ENCODE data around the gene FARP1.
"Not testable (repeated sequence)": the region's sequence is repeated elsewhere in the genome, so short reads cannot be mapped to it uniquely, and the experiment has no call there.

Gene FARP1

GRCh38 chr13:98228661-98229341 is 85.9 kb downstream of the FARP1 start:
- H3K79me2 ChIP-seq (ENCODE audit: control insufficient read depth, low read length) = no peaks in the 10 kb centered on the region
- no peaks in the 10 kb centered on the region for H3K27me3 ChIP-seq (ENCODE audit: control insufficient read depth, low read length)

GRCh38 chr13:98230762-98231161 is 87.9 kb downstream of the FARP1 start:
- not testable (repeated sequence) for H3K27ac ChIP-seq (ENCODE audit: low read depth, low read length); H3K36me3 ChIP-seq (ENCODE audit: control insufficient read depth, low read length); H4K20me1 ChIP-seq (ENCODE audit: control insufficient read depth, insufficient read depth, low read depth, low read length); H3K9me2 ChIP-seq (replicated peaks; ENCODE audit: control insufficient read depth, low read length); H3K79me2 ChIP-seq (ENCODE audit: control insufficient read depth, low read length); H3K27me3 ChIP-seq (ENCODE audit: control insufficient read depth, low read length); H3K4me3 ChIP-seq (ENCODE audit: low read length); H3K4me2 ChIP-seq (ENCODE audit: low read length); H3F3A ChIP-seq (ENCODE audit: control insufficient read depth, insufficient read depth); H3K9me3 ChIP-seq (ENCODE audit: control insufficient read depth, insufficient read depth, low read length); H3K4me1 ChIP-seq (ENCODE audit: control insufficient read depth, low read length)

More at GRCh38 chr13:98228661-98229341, 85.9 kb downstream of the FARP1 start:
- Histone ChIP-seq H3F3A (ENCODE audit: control insufficient read depth, insufficient read depth) (no peaks in the 10 kb centered on the region), H3K36me3 (ENCODE audit: control insufficient read depth, low read length) (no peaks in the 10 kb centered on the region), H3K9me2 (replicated peaks; ENCODE audit: control insufficient read depth, low read length) (no peaks in the 10 kb centered on the region), H4K20me1 (ENCODE audit: control insufficient read depth, insufficient read depth, low read depth, low read length) (no peaks in the 10 kb centered on the region), H3K9me3 (ENCODE audit: control insufficient read depth, insufficient read depth, low read length) (no peaks in the 10 kb centered on the region), H3K4me3 (ENCODE audit: low read length) (no peak overlapping the region), H3K4me1 (ENCODE audit: control insufficient read depth, low read length) (no peaks in the 10 kb centered on the region), H3K27ac (ENCODE audit: low read depth, low read length) (no peak overlapping the region), H3K4me2 (ENCODE audit: low read length) (no peak overlapping the region)
- TF ChIP-seq EZH2phosphoT487 (IDR thresholded peaks at IDR 0.05; ENCODE audit: borderline replicate concordance, low read length) (no peak), CTCF (IDR thresholded peaks at IDR 0.05; ENCODE audit: low read depth, low read length, poor library complexity, severe bottlenecking) (no peak)

- Histone ChIP-seq H3K27ac (ENCODE audit: low read depth, low read length) (no peak overlapping the region), H3K4me2 (ENCODE audit: low read length) (no peak overlapping the region), H3K36me3 (ENCODE audit: control insufficient read depth, low read length) (no peaks in the 10 kb centered on the region), H3K9me2 (replicated peaks; ENCODE audit: control insufficient read depth, low read length) (no peaks in the 10 kb centered on the region), H4K20me1 (ENCODE audit: control insufficient read depth, insufficient read depth, low read depth, low read length) (no peaks in the 10 kb centered on the region), H3F3A (ENCODE audit: control insufficient read depth, insufficient read depth) (no peaks in the 10 kb centered on the region), H3K4me1 (ENCODE audit: control insufficient read depth, low read length) (no peaks in the 10 kb centered on the region), H3K27me3 (ENCODE audit: control insufficient read depth, low read length) (no peaks in the 10 kb centered on the region), H3K4me3 (ENCODE audit: low read length) (no peak overlapping the region), H3K9me3 (ENCODE audit: control insufficient read depth, insufficient read depth, low read length) (no peaks in the 10 kb centered on the region), H3K79me2 (ENCODE audit: control insufficient read depth, low read length) (no peaks in the 10 kb centered on the region)
- no peak for TF ChIP-seq EZH2phosphoT487 (IDR thresholded peaks at IDR 0.05; ENCODE audit: borderline replicate concordance, low read length)
- TF ChIP-seq CTCF (IDR thresholded peaks at IDR 0.05; ENCODE audit: low read depth, low read length, poor library complexity, severe bottlenecking) = no peak
Measured at GRCh38 chr13:98232456-98232855, 89.6 kb downstream of the FARP1 start.

- TF ChIP-seq CTCF (IDR thresholded peaks at IDR 0.05; ENCODE audit: low read depth, low read length, poor library complexity, severe bottlenecking) = no peak
- no peak for TF ChIP-seq EZH2phosphoT487 (IDR thresholded peaks at IDR 0.05; ENCODE audit: borderline replicate concordance, low read length)
- Histone ChIP-seq H3K9me2 (replicated peaks; ENCODE audit: control insufficient read depth, low read length) (no peaks in the 10 kb centered on the region), H3F3A (ENCODE audit: control insufficient read depth, insufficient read depth) (no peaks in the 10 kb centered on the region), H3K27me3 (ENCODE audit: control insufficient read depth, low read length) (no peaks in the 10 kb centered on the region), H3K4me2 (ENCODE audit: low read length) (no peak overlapping the region), H3K9me3 (ENCODE audit: control insufficient read depth, insufficient read depth, low read length) (no peaks in the 10 kb centered on the region), H3K36me3 (ENCODE audit: control insufficient read depth, low read length) (no peaks in the 10 kb centered on the region), H3K4me1 (ENCODE audit: control insufficient read depth, low read length) (no peaks in the 10 kb centered on the region), H3K79me2 (ENCODE audit: control insufficient read depth, low read length) (no peaks in the 10 kb centered on the region), H3K4me3 (ENCODE audit: low read length) (no peak overlapping the region), H3K27ac (ENCODE audit: low read depth, low read length) (no peak overlapping the region), H4K20me1 (ENCODE audit: control insufficient read depth, insufficient read depth, low read depth, low read length) (no peaks in the 10 kb centered on the region)
Measured at GRCh38 chr13:98233127-98233526, 90.2 kb downstream of the FARP1 start.

Measured in DOHH2 (cell line).